GM19324 (cell line): ENCODE data around the gene PIK3CG.
"Not testable (repeated sequence)": the region's sequence is repeated elsewhere in the genome, so short reads cannot be mapped to it uniquely, and the experiment has no call there.

ENCODE experiments used
- ATAC-seq: cut with Tn5 transposase; IDR thresholded peaks from one replicate; pipeline ENCODE4 v1.9.1; 2021; ENCODE audit warnings: mild to moderate bottlenecking, moderate library complexity; ENCODE audit not compliant: unreplicated experiment, low FRiP score

PIK3CG gene

GRCh38 chr7:106883456-106884026, 18.5 kb downstream of the PIK3CG start:
- no peak for ATAC-seq

- ATAC-seq: no peak
These were observed 20.6 kb downstream of the PIK3CG start for GRCh38 chr7:106885652-106886051.

- no peak for ATAC-seq
These were observed 22.3 kb downstream of the PIK3CG start for GRCh38 chr7:106887421-106887820.

- ATAC-seq: no peak
These were observed 23.1 kb downstream of the PIK3CG start for GRCh38 chr7:106888204-106888603.

GRCh38 chr7:106890952-106891351, 25.9 kb downstream of the PIK3CG start:
- ATAC-seq: no peak

GRCh38 chr7:106891548-106892410, 26.7 kb downstream of the PIK3CG start:
- ATAC-seq: no peak

GRCh38 chr7:106893591-106893990, 28.5 kb downstream of the PIK3CG start:
- no peak for ATAC-seq

- ATAC-seq: peak; percentile 81
These were observed 30.3 kb downstream of the PIK3CG start for GRCh38 chr7:106895246-106895864.

GRCh38 chr7:106896231-106896630, 31.1 kb downstream of the PIK3CG start:
- no peak for ATAC-seq

GRCh38 chr7:106897553-106897952, 32.5 kb downstream of the PIK3CG start:
- not testable (repeated sequence) for ATAC-seq

- not testable (repeated sequence) for ATAC-seq
These were observed 33.9 kb downstream of the PIK3CG start for GRCh38 chr7:106898967-106899366.

GRCh38 chr7:106901828-106902441, 36.9 kb downstream of the PIK3CG start:
- ATAC-seq: no peak

- ATAC-seq: no peak
These were observed 40.7 kb downstream of the PIK3CG start for GRCh38 chr7:106905734-106906133.

- ATAC-seq: no peak
These were observed 46.9 kb downstream of the PIK3CG start for GRCh38 chr7:106911959-106912358.

GRCh38 chr7:106914018-106914607, 49.0 kb downstream of the PIK3CG start:
- no peak for ATAC-seq

GRCh38 chr7:106915407-106915806, 50.3 kb downstream of the PIK3CG start:
- no peak for ATAC-seq

- peak; percentile 92 for ATAC-seq
These were observed 50.8 kb downstream of the PIK3CG start for GRCh38 chr7:106915873-106916272.

GRCh38 chr7:106916679-106917078, 51.6 kb downstream of the PIK3CG start:
- ATAC-seq: no peak

- ATAC-seq: no peak
These were observed 53.9 kb downstream of the PIK3CG start for GRCh38 chr7:106918991-106919390.

- ATAC-seq: not testable (repeated sequence)
These were observed 59.4 kb downstream of the PIK3CG start for GRCh38 chr7:106924468-106924867.

- no peak for ATAC-seq
These were observed 61.8 kb downstream of the PIK3CG start for GRCh38 chr7:106926892-106927291.
